Pulmonary artery endothelial cell (primary cell): ENCODE data around the gene GLT1D1. TPM values are rescaled to one million over a fixed set of nuclear protein-coding genes. Genes with fewer than 3 reads are reported as not detected.

Source experiments
- DNase-seq: peaks from one replicate; pipeline ENCODE4 v3.0.0-alpha.2; 2011; ENCODE audit warnings: low read depth, low spot score
- total RNA-seq: library from RNA; depleted of rRNA; stranded (reverse); fragments of >200 nt; gene quantifications from 2 replicates; pipeline ENCODE4 v1.2.3, GENCODE V29; 2014

Gene GLT1D1
- total RNA-seq, 1 donor from 2014 or later: not detected

DNA sequence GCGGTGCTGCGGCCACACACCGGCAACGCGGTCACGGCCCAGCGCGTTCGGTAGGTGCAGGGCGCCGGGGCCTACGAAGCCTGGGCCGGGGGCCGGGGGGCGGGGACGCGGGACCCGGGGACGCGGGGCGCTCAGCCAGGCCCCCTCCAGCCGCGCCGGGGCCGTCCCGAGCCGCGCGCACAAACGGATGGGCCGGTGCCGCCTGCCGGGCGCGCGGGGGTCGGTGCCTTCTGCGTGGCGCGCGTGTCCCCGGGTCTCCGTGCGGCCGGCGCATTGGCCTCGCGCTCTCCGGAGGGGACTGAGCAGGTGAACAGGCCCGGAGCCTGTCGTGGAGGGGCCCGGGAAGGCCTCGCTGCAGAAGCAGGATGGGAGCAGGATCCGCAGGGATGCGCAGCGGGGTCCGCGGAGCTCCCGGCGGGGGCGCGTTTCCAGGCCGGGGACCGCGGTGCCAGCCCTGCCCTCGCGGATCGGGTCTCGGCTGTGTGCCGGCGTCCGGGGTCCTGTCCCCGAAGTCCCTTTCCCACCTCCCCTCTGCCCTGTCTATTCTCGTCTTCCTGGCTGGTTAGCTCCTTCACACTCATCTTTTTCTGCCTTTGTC, 421 bp downstream of the GLT1D1 start:
- DNase-seq: no peak

DNA sequence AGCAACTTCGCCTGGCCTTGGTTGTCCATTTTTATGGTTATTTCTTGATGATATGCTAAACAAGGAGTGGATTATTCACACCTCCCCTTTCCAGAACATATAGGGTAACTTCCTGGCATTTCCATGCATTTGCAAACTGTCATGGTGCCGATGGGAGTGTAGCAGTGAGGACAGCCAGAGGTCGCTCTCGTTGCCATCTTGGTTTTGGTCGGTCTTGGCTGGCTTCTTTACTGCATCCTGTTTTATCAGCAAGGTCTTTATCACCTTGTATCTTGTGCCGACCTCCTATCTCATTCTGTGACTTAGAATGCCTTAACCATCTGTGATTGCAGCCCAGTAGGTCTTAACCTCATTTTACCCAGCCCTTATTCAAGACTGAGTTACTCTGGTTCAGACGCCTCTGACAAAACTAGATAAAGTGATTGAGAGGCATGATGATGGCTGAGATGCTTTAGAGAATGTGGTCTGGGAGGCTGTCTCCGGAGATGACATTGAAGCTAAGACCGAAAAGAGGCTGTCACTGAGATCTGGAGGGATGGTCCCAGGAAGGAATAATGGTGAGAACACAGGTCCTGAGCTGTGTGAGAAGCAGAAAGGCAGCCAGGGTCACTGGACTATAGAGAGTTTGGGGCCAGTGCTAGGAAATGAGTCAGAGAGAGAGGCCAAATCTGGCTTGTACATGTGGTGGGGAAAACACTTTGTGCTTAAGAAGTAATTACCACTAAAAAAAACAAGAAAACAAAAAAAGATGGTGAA, 2.9 kb downstream of the GLT1D1 start:
- no peak for DNase-seq

DNA sequence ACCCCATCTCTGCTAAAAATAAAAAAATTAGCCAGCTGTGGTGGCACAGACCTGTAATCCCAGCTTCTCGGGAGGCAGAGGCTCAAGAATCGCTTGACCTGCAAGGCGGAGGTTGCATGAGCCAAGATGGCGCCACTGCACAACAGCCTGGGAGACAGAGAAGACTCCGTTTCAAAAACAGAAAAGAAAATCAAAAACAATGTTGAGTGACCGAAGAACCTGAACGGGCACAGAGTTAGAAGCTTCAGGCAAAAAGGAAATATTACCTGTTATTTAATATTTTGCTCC, 3.5 kb downstream of the GLT1D1 start:
- DNase-seq: no peak

DNA sequence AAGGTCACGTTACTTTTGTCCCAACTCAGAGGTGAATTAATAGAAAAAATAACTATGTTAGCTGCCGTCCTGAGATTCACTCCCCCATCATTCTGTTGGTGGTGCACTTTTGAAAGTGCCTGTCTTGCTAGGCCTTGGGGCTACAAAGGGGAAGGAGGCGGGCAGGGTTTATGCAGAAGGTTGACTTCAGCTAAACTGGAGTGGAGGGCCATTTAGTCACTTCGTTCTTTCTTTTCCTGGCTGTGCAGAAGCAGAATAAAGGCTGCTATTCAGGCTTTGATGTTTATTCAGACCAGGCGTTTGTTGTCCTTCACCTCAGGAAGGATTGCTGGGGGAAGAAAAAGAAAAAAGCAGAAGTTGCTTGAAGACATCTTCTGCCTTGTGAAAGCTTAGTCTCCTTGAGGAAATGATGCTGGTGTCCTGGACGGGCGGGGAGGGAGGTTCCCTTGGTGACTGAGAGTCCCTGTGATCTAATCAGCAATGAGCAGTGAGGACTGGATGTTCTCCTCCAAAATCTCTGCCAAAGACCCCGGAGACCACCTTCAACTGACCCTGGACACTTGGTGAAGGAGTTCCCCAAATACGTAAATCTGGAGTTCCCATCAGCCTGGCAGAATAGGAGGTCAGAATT, 4.0 kb downstream of the GLT1D1 start:
- DNase-seq: no peak

DNA sequence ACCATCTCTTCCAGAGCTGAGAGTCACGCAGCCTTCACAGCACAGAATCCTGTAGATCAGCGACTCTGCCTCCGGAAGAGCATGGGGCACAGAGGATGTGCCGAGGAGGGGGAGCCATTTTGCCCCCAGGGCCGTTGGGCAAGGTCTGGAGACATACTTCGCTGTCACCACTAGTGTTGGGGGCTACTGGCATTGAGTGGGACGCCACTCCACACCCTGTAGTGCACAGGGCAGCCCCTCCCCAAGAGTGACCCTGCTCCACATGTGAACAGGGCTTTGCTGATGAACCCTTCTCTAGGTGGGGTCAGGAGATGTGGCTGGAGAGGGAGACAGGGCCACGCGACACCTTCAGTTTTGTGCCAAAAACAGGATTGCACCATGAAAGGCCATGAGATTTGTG, 6.0 kb downstream of the GLT1D1 start:
- DNase-seq: no peak

DNA sequence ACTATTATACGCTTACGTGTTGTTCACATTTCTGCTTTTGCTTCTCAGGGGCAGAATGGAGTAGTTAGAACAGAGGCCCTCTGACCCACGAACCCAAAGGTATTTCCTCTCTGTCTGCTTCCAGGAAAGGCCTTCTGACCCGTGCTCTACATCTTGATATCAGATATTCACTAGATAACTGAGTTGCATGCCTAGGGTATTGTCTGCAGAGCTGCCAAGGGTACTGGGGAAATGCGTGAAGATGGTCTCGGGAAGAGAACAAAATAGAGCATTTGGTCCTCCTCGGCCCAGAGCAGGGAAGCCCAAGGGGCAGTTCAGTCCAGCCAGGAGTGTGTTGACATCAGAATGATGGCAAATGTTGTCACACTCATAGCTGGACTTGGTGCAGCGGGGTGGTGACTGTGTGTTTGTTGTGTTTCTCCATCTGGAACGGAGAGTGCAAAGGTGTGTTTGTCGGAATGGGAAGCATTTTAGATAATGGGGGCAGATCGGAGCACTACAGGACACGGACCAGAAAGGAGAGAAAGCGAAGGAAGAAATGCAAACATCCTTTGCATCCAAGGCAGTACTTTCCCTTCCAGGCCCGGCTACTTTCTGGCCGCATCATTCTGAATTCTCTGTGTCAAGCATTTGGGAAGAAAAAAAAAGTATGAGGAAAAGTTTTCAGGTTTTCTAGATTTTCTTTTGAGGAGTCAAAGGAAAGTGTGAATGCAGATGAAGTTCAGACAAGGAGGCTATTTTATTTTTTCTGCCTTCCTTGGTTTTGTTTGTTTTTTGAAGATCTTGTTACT, 8.1 kb downstream of the GLT1D1 start:
- no peak for DNase-seq

DNA sequence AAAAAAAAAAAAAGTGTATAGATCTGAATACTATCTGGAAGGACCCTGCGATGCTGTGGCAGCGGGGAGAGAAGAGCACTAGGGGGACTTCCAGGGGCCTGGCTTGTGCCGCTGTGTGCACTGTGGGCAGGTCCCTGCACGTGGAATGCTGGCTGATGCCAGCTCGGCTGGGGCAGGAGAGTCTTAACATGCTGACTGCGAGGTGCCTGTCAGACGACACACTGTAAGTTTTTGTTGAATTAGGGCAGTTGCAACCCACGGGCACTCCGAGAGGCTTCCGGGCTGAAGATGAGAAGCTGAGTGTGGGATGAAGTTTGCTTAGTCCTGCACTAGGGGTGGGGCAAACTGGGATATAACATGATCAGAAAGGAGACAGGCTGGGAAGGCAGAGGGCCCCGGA, 10.7 kb downstream of the GLT1D1 start:
- no peak for DNase-seq

DNA sequence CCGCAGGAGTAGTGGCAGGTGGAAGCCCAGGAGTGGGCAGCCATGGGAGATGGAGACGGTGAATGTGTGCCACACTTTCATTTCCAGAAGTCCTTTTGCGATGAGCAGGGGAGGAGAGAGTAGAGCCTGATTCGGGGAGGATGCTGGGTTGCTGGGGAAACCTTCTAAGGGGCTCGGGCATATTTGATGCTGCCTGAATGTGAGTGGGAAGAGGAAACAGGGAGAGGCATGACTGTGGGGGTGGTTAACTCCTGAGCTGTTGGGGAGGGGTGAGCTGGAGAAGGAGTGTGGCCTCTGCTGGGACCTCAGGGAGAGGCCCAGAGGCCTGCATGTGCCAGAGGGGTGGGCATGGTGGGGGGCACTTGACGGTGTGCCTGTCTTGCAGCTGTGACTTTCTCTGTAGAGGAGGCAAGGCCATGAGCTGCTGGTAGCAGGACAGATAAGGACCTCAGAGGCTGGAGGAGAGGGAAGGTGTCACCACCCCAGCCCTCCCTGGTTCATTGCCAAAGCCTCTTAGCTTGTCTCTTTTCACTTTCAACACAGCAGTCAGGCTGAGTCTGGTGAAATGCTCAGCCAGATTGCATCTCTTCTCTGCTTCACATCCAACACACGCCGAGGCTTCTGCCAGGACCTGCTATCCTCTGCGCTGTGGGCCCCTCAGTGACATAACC, 11.4 kb downstream of the GLT1D1 start:
- no peak for DNase-seq

DNA sequence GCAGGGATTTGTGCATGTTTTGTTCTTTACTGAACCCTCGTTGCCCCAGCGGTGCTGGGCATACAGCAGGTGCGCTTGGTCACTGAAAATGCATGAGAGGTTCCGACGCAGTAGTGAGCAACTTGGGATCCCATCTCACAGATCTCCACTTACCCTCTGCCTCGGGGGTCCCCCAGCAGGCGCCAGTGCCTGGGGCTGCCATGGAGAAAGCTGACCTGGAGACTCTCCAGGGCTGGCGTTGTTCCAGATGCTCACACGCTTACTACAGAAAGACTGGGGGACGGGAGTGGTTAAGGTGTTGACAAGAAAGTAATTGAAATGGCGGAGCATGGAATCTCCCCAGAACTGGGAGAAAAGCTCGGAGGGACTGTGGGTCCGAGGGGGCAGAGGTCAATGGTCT, 14.2 kb downstream of the GLT1D1 start:
- no peak for DNase-seq

DNA sequence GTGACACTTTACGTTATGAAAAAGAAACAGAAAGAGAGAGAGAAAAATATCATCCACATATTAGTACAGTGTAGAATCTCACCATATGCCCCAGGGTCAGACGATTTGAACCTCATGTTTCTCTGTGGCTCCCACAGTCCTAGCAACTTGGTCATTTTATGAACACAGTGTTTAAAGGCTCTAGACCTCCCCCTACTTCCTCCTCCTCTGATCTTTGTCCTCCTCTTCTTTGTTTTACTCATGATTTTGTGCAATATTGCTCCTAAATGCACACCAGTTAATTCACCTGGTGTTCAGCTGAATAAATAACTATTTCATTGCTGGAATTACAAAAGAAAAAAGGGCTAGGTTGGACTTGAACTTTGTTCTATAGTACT, 18.2 kb downstream of the GLT1D1 start:
- no peak for DNase-seq

DNA sequence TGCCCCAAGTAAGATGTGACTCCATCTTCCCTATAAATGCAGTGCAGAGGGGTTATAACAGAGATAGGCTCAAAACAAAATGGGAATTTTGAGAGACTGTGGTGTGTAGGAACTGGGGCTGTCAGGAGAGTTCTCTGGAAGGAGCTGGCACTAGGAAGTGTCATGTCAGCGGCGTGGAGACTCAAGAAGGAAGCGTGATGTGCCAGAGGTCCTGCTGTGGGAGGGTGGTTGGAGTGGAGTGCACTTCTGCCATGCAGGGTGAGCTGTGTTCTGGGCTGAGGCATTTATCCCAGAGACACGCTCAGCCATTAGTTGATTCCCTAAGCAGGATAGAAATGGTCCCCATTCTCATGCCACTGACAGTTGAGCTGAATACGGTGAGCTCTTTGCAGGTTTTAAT, 19.0 kb downstream of the GLT1D1 start:
- no peak for DNase-seq

DNA sequence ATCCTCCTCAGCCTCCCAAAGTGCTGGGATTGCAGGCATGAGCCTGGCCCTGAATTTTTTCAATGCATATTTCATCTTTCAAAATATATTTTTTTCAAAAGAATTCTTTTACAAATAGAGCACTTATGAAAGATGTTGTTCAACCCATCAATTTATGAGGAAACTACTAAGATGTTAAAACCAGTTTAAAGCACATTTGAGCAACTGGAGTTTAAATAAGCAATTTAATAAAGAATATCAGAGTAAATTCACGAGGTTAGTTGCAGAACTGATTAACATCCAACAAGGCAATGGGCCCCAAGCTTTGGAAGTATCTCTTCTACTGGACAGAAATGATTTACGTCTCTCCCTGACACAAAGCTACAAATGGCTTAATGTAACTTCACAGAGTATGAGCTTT, 23.3 kb downstream of the GLT1D1 start:
- DNase-seq: no peak

DNA sequence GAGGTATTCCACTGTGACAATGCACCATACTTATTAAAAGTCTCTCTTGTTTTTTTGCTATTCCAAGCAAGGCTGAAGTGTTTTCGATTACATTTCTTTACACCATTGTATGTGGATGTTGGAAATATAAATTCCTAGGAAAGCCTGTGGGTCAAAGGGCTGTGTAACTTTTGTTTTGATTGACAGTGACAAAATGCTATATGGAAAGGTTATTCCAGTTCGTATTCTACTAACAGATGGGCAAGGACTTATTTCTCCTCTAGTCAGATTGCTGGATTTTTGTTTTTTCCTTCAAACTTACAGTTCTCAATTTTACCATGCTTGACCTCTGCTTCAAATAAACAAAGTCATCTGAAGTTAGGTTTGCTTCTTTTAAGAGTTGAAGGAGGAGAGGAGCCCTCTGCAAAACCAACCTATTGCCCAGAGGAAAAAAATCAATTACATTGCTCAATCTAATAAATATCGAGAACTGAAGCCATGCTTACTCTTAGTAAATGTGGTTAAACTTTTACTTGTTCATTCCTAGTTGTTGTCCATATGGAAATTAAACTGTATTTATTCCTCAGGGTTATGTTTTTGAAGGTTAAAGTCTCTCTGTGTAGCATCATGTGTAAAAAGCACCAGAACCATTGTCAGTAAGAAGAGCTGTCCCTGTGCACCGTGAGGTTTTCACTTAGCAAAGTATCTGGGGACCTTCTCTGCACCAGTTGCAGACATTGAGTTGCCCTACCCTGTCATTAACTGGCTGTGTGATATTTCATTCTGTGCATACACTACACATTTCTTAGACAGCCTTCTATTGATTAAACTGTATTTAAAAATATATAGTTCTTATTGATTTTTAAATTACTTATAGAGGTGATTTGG, 26.9 kb downstream of the GLT1D1 start:
- DNase-seq: no peak

DNA sequence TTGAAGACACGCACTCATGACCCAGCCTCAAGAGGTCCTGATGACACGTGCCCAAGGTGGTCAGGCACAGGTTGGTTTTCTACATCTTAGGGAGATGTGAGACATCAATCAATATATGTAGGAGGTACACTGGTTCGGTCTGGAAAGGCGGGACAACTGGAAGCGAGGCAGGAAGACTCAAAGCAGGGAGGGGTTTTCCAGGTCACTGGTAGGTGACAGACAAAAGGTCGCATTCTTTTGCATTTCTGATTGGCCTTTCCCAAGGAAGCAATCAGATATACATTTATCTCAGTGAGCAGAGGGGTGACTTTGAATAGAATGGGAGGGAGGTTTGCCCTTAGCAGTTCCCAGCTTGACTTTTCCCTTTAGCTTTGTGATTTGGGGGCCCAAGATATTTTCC, 38.6 kb downstream of the GLT1D1 start:
- no peak for DNase-seq

DNA sequence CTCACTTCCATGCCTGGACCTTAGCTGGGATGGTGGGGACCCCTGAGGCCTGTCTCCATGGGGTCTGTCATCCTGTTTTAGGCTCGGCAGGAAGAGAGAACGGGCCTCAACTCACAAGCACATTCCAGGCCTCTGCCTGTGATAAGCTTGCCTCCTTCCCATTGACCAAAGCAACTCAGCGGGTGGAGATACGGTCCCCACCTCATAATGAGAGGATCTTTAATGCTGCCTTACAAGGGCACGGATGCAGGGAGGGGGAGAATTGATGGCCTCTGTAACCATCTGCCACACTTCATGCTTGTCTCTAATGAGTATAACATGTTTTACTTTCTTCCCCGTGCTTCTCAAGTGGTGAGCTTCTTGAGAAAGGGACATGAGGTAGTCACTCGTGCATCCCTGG, 50.0 kb downstream of the GLT1D1 start:
- no peak for DNase-seq

DNA sequence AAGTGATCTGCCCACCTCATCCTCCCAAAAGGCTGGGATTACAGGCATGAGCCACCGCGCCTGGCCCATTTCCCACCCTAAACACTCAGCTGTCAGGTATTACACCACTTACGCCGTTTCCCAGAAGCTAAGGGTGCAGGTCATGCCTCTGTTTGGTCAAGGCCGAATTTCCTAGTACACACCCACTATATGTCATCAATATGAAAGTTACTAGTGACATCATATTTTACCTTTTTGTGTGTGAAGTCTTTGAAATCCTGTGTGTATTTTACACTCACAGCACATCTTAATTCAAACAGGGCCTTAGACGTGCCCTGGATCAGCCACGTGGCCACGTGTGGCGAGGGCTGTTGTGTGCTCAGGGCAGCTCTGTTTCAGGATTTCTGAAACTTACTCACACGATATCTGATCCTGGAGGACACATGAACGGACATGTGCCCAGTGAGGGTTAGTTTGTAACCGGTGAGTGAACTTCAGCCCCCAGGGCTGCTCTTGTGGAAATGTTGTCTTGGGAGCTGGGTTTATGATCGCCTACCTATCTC, 51.8 kb downstream of the GLT1D1 start:
- DNase-seq: no peak

DNA sequence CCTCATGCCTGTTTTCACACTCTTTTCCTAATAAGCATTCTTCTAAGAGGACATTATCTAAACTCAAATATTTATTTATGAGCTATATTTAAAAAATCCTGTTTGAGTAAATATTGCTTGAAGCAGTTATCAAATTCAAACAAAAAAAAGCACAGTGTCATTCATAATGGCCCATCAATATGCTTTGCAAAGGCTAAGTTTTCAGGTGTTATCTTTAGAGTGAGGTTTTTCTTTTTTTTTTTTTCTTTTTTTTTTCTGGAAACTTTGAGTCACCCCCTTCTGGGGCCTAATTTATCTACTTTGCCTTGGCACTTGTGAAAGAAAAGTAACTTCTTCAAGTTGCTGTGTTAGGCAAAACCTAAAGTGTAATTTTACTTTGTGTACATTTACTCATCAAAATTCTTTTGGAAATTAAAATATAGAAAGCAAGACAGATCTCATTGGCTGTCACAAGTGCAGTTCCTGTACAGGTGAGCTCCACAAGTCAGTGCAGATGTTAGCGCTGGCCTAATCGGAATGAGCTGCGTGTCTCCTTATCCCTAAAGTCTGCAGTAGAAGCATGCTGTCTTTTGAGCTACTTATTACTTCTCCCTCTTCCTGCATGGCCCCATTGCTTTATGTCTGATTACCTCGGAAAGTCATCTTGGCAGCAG, 53.3 kb downstream of the GLT1D1 start:
- DNase-seq: no peak

DNA sequence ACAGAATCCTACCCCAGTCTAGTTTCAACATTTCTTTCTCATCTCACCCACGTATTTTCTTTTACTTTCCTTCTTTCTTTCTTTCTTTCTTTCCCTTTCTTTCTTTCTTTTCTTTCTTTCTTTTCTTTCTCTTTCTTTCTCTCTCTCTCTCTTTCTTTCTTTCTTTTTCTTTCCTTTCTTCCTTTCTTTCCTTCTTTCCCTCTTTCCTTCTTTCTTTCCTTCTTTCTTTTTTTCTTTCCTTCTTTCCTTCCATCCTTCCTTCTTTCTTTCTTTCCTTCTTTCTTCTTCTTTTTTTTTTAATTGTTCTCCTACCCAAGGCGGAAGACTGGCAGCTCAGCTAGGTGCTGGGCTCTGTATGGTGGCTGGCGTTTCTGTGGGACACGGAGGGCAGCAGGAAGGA, 55.0 kb downstream of the GLT1D1 start:
- no peak for DNase-seq

DNA sequence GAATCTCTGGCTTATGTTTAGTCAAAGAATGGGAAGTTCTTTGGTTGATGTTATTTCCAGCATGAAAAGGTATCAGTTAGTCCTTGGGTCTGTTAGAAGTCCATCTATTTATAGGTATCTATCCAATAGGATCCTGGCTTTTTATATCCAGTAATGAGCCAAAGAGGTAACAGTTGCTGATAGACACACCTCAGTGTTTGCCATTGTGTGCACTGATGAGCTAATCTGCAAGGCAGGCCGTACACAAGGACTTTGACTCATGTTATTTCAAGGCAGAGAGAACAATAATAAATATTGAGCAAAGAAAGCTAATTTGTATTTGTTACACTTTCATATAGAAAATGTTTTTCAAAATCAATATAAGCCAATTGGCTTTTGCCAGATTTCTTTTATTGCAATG, 56.4 kb downstream of the GLT1D1 start:
- DNase-seq: no peak

DNA sequence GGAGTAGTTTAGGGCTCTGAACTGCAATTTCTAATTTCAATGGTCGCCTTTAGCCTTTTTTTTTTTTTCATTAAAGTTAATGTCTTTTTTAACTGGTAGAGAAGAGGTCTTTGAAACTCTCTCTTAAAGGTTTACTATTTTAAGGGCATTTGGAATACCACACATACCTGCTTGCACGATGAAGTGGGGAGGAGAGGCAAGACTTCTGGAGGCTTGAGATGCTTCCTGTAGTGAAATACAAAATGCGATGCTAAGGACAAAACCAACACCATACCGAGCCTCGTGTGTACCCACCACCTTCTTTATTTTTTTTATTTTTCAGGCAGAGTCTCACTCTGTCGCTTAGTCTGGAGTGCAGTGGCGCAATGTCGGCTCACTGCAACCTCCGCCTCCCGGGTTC, 57.4 kb downstream of the GLT1D1 start:
- no peak for DNase-seq
